HG02798 (cell line): Measurements from ENCODE around the gene PRLR.
"Not testable (repeated sequence)": the region's sequence is repeated elsewhere in the genome, so short reads cannot be mapped to it uniquely, and the experiment has no call there.

Source experiments
- ATAC-seq: cut with Tn5 transposase; IDR thresholded peaks from one replicate; pipeline ENCODE4 v1.9.1; 2021; ENCODE audit warnings: mild to moderate bottlenecking; ENCODE audit not compliant: unreplicated experiment, poor library complexity

PRLR gene

GRCh38 chr5:35230038-35230611 lies at the start of gene PRLR:
Gene PRLR (minus strand): TSS chr5:35230487. CDS start chr5:35089620, 140,867 bp downstream.
- ATAC-seq = peak; percentile 10

- no peak for ATAC-seq
These were observed 44.7 kb upstream of the PRLR start for GRCh38 chr5:35274839-35275509.

GRCh38 chr5:35269006-35269405 lies 38.7 kb upstream of the PRLR start:
- no peak for ATAC-seq

GRCh38 chr5:35266276-35266675 lies 36.0 kb upstream of the PRLR start:
- no peak for ATAC-seq

- no peak for ATAC-seq
These were observed 34.2 kb upstream of the PRLR start for GRCh38 chr5:35264509-35264908.

GRCh38 chr5:35263266-35263877 lies 33.1 kb upstream of the PRLR start:
- no peak for ATAC-seq

GRCh38 chr5:35253582-35253981 lies 23.3 kb upstream of the PRLR start:
- ATAC-seq = no peak

- ATAC-seq = no peak
These were observed 22.7 kb upstream of the PRLR start for GRCh38 chr5:35252963-35253362.

- ATAC-seq = no peak
These were observed 18.8 kb upstream of the PRLR start for GRCh38 chr5:35248843-35249780.

GRCh38 chr5:35247648-35248034 lies 17.4 kb upstream of the PRLR start:
- no peak for ATAC-seq

GRCh38 chr5:35246900-35247647 lies 16.8 kb upstream of the PRLR start:
- no peak for ATAC-seq

GRCh38 chr5:35246411-35246810 lies 16.1 kb upstream of the PRLR start:
- no peak for ATAC-seq

- not testable (repeated sequence) for ATAC-seq
These were observed 15.1 kb upstream of the PRLR start for GRCh38 chr5:35245371-35245770.

GRCh38 chr5:35244171-35244570 lies 13.9 kb upstream of the PRLR start:
- ATAC-seq = no peak

- no peak for ATAC-seq
These were observed 12.5 kb upstream of the PRLR start for GRCh38 chr5:35242702-35243258.

- ATAC-seq = peak; percentile 34
These were observed 10.6 kb upstream of the PRLR start for GRCh38 chr5:35240892-35241291.

GRCh38 chr5:35239911-35240610 lies 9.8 kb upstream of the PRLR start:
- no peak for ATAC-seq

- ATAC-seq = no peak
These were observed 9.2 kb upstream of the PRLR start for GRCh38 chr5:35239476-35239875.
